Sciatic nerve (tissue), 2 donors: Measurements from ENCODE around the gene HIPK1. TPM values are rescaled to one million over a fixed set of nuclear protein-coding genes. Genes with fewer than 3 reads are reported as not detected.

Experiments used
- ATAC-seq: fragments of 200-7000 bp; cut with Tn5 transposase; one replicate; pipeline ENCODE4 v1.9.1; 2020; ENCODE audit warnings: mild to moderate bottlenecking, moderate library complexity
- DNase-seq: peaks from one replicate; pipeline ENCODE4 v3.0.0-alpha.2; 2020; ENCODE audit warnings: low spot score
- intact Hi-C: fragments of 100-400 bp; cut with DNase I; formaldehyde crosslinking; loops from one replicate; pipeline ENCODE4 v1.14.2; 2022
- total RNA-seq: library from RNA; stranded (reverse); fragmentation: NEBNext Ultra II Directional; extraction: Animal tissue kit (Norgen Biotek cat#: 25700); gene quantifications from one replicate; pipeline ENCODE4 v1.2.1, GENCODE V29; 2021
- donor health status: DM: no; HTN: no; CAD: no.
- donor health status: DM: no; HTN: no; CAD: no.

The HIPK1 gene
- total RNA-seq, 1 donor from 2014 or later, result 91.2 TPM

DNA sequence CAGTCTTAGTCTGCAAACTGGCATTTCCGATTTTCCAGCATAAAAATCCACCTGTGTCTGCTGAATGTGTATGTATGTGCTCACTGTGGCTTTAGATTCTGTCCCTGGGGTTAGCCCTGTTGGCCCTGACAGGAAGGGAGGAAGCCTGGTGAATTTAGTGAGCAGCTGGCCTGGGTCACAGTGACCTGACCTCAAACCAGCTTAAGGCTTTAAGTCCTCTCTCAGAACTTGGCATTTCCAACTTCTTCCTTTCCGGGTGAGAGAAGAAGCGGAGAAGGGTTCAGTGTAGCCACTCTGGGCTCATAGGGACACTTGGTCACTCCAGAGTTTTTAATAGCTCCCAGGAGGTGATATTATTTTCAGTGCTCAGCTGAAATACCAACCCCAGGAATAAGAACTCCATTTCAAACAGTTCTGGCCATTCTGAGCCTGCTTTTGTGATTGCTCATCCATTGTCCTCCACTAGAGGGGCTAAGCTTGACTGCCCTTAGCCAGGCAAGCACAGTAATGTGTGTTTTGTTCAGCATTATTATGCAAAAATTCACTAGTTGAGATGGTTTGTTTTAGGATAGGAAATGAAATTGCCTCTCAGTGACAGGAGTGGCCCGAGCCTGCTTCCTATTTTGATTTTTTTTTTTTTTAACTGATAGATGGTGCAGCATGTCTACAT, 47.6 kb downstream of the HIPK1 start:
- intact Hi-C loops, result no loop called here
- ATAC-seq (no peak), DNase-seq (no peak)

DNA sequence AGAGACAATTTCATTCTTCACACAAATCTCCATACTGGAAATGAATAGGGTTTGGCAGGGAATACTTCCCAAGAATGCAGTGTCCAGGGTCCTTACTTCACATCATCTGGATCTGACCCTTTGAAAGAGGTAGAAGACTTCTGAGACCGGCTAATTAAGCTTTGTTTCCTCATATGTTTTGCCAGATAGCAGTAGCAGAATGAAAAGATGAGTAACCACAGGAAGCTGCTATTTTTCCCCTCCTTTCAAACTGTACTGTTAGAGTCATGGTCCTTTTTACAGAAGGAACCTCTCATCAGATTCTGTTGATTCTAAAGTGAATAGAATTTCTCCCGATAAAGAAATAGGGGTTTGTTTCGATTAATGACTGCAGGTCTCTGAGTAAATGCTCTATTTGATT, 48.8 kb downstream of the HIPK1 start:
- no peak for ATAC-seq
- DNase-seq, result no peak
- intact Hi-C loops, result no loop called here

DNA sequence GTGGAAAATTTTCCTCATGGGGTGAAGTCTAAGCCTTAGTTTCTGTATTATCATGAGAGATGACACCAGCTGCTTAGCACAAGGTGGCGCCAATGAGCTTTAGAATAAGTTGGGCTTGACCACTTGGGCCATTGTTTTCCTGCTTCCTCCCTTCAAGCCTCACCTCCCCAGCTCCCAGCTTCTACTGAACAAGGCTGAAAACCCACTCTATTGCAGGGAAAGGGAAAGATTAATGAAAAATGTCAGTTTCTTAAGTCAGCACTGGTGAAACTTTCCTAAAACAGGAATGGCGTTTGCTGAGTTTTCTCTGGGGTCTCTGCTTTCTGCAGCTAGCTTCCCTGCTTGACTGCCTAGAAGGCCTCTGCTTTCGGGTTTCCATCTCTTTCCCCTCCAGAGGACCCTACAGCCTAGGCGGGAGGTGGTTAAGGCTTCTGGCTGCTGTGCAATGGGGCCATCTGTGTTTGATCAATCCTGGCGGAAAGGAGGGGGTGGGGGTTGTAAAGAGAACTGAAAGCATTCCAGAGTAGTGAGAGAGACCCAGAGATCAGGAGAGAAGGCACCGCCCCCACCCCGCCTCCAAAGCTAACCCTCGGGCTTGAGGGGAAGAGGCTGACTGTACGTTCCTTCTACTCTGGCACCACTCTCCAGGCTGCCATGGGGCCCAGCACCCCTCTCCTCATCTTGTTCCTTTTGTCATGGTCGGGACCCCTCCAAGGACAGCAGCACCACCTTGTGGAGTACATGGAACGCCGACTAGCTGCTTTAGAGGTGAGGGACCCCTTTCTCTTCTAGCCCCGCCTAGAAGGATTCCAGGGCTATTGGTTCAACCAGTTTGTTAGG, 50.0 kb downstream of the HIPK1 start, which contains the start of gene OLFML3:
TSS of gene OLFML3 (plus strand) at position 612 of the 840 bp plus-strand sequence. CDS start at position 655, 43 bp downstream.
- ATAC-seq, result peak; percentile 74
- DNase-seq, result peak; percentile 94
- intact Hi-C loops, result no loop called here

- ATAC-seq, result no peak
- intact Hi-C loops, result loop anchor here (10.0 kb wide), 1 partner anchor 305 kb away; no protein-coding TSS in a partner anchor
- DNase-seq, result peak; percentile 87
Measured at GRCh38 chr1:113980110-113980509, 51.0 kb downstream of the HIPK1 start.

DNA sequence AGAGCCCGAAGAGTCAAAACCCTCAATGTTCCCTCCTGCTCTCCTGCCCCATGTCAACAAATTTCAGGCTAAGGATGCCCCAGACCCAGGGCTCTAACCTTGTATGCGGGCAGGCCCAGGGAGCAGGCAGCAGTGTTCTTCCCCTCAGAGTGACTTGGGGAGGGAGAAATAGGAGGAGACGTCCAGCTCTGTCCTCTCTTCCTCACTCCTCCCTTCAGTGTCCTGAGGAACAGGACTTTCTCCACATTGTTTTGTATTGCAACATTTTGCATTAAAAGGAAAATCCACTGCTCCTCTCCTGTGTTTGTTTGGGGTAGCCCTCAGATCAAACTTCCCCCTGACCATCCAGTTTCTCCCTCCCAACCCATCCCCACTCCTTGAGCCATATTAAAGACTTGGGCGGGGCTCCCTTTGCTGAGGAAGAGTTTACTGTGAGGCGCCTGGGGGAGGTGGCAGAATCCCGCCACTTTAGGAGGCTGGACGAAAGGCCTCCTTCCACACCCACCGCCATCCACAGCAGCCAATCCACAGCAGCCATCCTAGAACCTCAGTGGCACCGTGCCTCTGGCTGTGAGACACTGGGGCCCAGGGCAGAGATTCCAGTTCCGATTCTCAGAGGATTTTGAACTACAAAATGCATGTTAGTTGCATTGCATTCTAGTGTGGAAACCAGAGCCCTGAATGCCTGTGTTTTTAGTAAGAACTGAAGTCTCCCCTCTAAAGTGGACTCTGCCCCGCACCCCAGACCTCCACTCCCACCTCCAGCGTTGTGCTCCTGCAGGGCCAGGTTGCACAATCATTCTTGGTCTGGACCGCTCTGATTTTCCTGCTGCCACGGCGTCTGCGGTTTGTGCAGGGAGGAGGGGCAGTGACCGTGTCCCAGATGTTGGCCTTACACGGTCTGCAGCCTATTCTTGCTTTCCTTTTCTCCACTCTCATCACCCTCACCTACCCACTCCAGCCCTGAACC, 53.1 kb downstream of the HIPK1 start:
- peak; percentile 85 for ATAC-seq
- intact Hi-C loops, result loop anchor here (10.0 kb wide), 1 partner anchor 303 kb away; no protein-coding TSS in a partner anchor
- DNase-seq, result peak; percentile 81

GRCh38 chr1:113982949-113983348, 53.8 kb downstream of the HIPK1 start:
- intact Hi-C loops, result loop anchor here (10.0 kb wide), 1 partner anchor 302 kb away; no protein-coding TSS in a partner anchor
- DNase-seq, result no peak
- ATAC-seq, result no peak

DNA sequence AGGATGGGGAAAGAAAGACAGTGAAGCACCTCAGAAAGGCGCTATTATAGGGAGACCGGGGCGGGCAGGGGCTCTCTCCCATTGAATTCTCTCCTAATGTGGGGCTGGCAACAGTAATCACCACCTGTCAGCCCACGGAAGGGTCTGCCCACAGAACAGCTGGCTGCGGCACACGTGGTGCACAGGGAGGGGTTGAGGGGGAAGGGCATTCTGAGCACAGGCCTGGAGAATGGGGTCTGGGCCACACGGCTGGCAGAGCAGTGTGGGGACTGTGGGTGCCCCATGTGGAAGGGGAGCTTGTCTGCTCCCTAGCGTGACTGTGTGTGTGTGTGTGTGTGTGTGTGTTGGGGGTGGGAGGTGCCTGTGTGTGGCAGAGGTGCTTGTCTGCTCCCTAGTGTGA, 54.3 kb downstream of the HIPK1 start:
- ATAC-seq (no peak), DNase-seq (no peak)
- intact Hi-C loops, result loop anchor here (10.0 kb wide), 1 partner anchor 301 kb away; no protein-coding TSS in a partner anchor

- ATAC-seq (no peak), DNase-seq (no peak)
- intact Hi-C loops, result loop anchor here (10.0 kb wide), 1 partner anchor 301 kb away; no protein-coding TSS in a partner anchor
Measured at GRCh38 chr1:113983826-113984225, 54.7 kb downstream of the HIPK1 start.

DNA sequence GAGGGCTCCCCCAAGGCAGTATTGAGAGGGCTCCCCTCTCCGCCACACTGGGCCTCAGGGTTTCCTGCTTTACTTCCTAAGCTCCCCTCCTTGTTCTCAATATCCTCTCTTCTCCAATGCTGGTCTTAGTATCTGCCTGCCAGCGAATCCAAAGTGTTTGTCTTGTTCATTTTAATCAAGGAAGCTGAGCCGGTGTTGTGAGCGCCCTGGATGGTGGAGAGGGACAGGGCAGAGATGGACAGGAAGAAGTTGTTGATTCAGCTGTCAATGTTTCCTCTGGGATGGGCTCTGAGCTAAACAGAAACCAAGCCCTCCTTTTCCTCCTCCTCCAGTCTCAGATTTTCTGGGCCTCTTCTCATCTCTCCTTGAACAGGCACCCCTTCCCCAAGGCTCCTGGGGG, 55.6 kb downstream of the HIPK1 start:
- DNase-seq (no peak), ATAC-seq (peak; percentile 16)
- intact Hi-C loops, result loop anchor here (10.0 kb wide), 1 partner anchor 300 kb away; no protein-coding TSS in a partner anchor

GRCh38 chr1:113986802-113987201, 57.7 kb downstream of the HIPK1 start:
- ATAC-seq (no peak), DNase-seq (no peak)
- intact Hi-C loops, result loop anchor here (10.0 kb wide), 1 partner anchor 298 kb away; no protein-coding TSS in a partner anchor

- intact Hi-C loops, result loop anchor here (10.0 kb wide), 1 partner anchor 298 kb away; no protein-coding TSS in a partner anchor
- ATAC-seq (no peak), DNase-seq (no peak)
Measured at GRCh38 chr1:113987259-113987658, 58.1 kb downstream of the HIPK1 start.

DNA sequence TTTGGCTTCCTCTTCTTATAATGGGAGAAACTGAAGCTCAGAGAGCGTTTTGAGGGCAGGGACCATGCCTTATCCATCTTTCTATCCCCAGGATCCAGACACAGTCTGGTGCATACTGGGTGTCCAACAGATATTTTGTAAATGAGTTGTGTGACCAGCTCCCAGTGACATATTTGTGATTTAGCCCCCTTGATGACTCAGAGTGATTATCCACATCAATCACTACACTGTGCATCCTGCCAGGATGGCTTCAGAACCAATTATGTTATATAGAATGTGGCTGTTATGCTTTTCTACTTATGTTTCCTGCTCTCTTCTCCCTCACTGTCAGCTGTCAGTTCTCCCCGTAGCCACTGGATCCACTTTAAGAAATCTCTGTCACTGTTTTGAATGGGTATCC, 61.4 kb downstream of the HIPK1 start:
- no peak for ATAC-seq
- no peak for DNase-seq
- intact Hi-C loops, result no loop called here

DNA sequence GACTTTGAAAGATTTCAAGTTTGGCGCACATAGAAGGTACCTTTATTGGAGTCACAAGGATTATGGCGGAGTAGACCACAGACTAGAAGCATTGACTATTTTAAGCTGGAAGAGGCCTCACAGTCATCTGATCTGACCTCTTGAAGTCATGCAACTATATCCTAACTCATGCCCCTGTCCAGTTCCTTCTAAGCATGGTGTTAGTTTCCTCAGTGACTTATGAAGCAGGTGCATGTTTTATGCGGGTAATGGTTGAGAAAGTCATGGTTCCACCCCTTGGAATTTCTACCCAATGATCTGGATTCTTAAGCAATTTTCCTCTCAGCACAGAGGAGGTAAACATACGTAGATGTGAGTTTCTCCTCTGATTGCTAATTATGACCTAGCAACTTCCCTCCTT, 61.8 kb downstream of the HIPK1 start:
- intact Hi-C loops, result no loop called here

GRCh38 chr1:113991467-113991997, 62.4 kb downstream of the HIPK1 start:
- intact Hi-C loops, result no loop called here
- ATAC-seq (no peak), DNase-seq (no peak)

More for the DNA sequence above, 61.8 kb downstream of the HIPK1 start:
- no peak for DNase-seq
- no peak for ATAC-seq

DNA sequence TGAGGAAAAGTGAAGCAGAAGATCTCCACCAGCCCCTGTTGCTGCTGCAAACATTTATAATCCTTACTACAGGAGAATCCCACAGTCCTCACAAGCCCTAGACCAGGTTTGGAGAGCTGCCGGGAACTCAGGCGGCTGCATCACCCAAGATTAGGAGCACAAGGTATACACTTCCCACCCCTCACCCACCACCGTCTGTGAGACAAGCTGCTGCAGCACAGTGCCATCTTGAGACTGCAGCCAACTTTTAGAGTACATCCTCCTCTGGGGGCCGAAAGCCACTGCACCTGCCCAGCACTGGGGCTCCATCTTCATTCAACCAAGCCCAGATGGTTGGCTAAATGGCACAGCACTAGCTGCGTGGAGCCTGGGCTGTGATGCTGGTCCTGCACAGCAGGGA, 63.9 kb downstream of the HIPK1 start:
- intact Hi-C loops, result no loop called here
- DNase-seq (no peak), ATAC-seq (no peak)

- ATAC-seq (no peak), DNase-seq (no peak)
- intact Hi-C loops, result no loop called here
Measured at GRCh38 chr1:113993766-113994165, 64.6 kb downstream of the HIPK1 start.

DNA sequence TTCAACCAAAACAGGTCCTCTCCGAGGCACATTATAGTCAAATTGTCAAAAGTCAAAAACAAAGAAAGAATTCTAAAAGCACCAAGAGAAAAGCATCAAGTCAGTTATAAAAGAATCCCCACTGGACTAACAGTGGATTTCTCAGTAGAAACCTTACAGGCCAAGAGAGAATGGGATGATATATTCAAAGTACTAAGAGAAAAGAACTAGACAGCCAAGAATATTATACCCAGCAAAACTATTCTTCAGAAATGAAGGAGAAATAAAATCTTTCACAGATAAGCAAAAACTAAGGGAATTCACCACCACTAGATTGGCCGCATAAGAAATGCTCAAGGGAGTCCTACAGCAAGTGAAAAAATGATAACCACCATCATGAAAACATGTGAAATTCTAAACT, 66.3 kb downstream of the HIPK1 start:
- intact Hi-C loops, result no loop called here
- ATAC-seq (no peak), DNase-seq (no peak)

DNA sequence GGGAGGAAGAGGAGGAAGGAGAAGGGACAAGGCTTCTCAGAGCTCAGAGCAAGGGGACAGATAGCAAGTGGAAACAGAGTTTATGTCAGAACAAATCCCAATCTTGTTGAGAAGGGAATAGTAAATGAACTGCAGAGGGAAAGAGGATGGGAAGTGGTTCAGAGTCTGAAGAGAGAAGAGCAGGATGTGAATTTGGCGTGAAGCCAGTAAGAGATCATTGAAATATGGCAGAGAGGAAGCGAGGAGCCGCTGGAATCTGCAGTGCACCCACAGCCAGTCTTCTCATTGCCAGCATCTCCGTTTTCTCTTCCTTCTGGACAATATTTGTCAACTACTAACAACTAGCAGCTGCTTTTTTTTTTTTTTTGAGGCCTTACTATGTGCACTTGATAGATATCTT, 69.2 kb downstream of the HIPK1 start:
- ATAC-seq (no peak), DNase-seq (no peak)
- intact Hi-C loops, result no loop called here
